SJCRH30 (cell line): ENCODE measurements around the gene RSRC1. TPM values are rescaled to one million over a fixed set of nuclear protein-coding genes. Genes with fewer than 3 reads are reported as not detected.
"Not testable (repeated sequence)": the region's sequence is repeated elsewhere in the genome, so short reads cannot be mapped to it uniquely, and the experiment has no call there.

ENCODE experiments used
- DNase-seq, 2 experiments: peaks; one replicate each; pipeline ENCODE4 v3.0.0-alpha.2; 2015 to 2020
- H3K27ac ChIP-seq: fragments of 250-450 bp; sonication (Bioruptor Pico); 2 replicates; pipeline ENCODE4 v1.5.1; 2020; ENCODE audit warnings: mild to moderate bottlenecking, moderate library complexity
- H3K27me3 ChIP-seq: fragments of 250-450 bp; sonication (Bioruptor Pico); 2 replicates; pipeline ENCODE4 v1.5.1; 2020; ENCODE audit warnings: mild to moderate bottlenecking, moderate library complexity
- H3K36me3 ChIP-seq: fragments of 250-450 bp; sonication (Bioruptor Pico); 2 replicates; pipeline ENCODE4 v1.5.1; 2020; ENCODE audit warnings: mild to moderate bottlenecking, moderate library complexity
- H3K4me1 ChIP-seq: fragments of 250-450 bp; sonication (Bioruptor Pico); 2 replicates; pipeline ENCODE4 v1.5.1; 2020; ENCODE audit warnings: mild to moderate bottlenecking, moderate library complexity
- H3K4me3 ChIP-seq: fragments of 250-450 bp; sonication (Bioruptor Pico); 2 replicates; pipeline ENCODE4 v1.5.1; 2020; ENCODE audit warnings: mild to moderate bottlenecking, moderate library complexity
- H3K9me3 ChIP-seq: fragments of 250-450 bp; sonication (Bioruptor Pico); replicated peaks from 2 replicates; pipeline ENCODE4 v1.5.1; 2020; ENCODE audit warnings: mild to moderate bottlenecking, moderate library complexity
- total RNA-seq: library from RNA; depleted of rRNA; stranded (reverse); fragments of >200 nt; shearing (Covaris generic); gene quantifications from 2 replicates; pipeline ENCODE4 v1.2.3, GENCODE V29; 2014

Gene RSRC1
- total RNA-seq, 1 experiment from 2014 or later, result 57.2 TPM

DNA sequence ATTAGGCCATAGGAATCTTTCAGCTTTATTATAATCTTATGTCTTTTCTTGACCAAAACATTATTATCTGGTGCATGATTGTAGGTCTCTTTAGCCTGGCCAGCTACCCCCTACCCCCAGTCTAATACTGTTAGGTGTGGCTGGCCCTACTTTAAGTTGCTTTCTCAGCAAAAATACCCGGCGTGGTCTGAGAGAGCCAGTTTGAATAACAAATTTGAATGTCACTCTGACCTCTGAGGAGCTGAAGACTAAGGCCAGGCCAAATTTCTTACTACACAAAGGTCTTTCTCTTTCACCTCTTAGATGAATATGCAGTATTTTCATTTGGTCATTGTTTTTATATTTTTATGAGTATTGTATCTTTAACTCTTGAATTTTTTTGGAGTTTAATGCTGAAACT, 272.6 kb downstream of the RSRC1 start:
- DNase-seq, result no peak
- no peak overlapping the region for H3K27ac ChIP-seq

DNA sequence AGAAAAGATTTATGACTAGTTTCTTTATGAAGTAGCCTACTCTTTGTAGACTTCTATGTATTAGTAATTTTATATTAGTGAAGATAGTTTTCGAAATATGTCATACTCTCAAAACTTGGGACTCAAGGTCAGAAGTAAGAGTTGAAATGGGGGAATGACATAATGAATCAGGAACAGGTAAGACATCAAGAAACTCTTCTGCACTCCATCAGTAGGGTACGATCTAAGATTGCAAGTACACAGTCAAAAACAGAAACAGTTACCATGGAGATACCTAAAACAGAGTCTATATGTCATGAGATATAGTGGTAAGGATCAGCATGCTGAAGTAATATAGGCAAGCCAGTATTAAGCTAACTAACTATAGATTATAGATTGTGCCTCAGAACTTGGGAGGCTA, 274.1 kb downstream of the RSRC1 start:
- Histone ChIP-seq H3K27me3 (no peaks in the 10 kb centered on the region), H3K4me1 (no peaks in the 10 kb centered on the region), H3K9me3 (no peaks in the 10 kb centered on the region), H3K36me3 (no peaks in the 10 kb centered on the region), H3K4me3 (no peak overlapping the region), H3K27ac (no peak overlapping the region)
- no peak for DNase-seq

More for the DNA sequence above, 272.6 kb downstream of the RSRC1 start:
- H3K4me1 ChIP-seq, result peaks cover 3% of the 10 kb centered on the region; the same call in 1 of the 2 replicates
- H3K36me3 ChIP-seq, result no peaks in the 10 kb centered on the region
- no peaks in the 10 kb centered on the region for H3K9me3 ChIP-seq
- H3K27me3 ChIP-seq, result no peaks in the 10 kb centered on the region
- no peak overlapping the region for H3K4me3 ChIP-seq

DNA sequence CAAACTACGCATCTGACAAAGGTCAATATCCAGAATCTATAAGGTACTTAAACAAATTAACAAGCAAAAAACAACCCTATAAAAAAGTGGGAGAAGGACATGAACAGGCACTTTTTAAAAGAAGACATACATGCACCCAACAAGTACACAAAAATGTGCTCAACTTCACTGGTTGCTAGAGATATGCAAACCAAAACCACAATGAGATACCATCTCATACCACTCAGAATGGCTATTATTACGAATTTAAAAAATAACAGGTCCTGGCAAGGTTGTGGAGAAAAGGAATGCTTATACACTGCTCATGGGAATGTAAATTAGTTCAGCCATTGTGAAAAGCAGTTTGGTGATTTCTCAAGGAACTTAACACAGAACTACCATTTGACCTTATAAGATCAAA, 285.5 kb downstream of the RSRC1 start:
- H3K27me3 ChIP-seq, result no peaks in the 10 kb centered on the region
- no peaks in the 10 kb centered on the region; the same call in 1 of the 2 replicates for H3K36me3 ChIP-seq
- no peak for DNase-seq
- no peaks in the 10 kb centered on the region; the same call in 1 of the 2 replicates for H3K9me3 ChIP-seq
- no peak overlapping the region for H3K4me3 ChIP-seq
- no peak overlapping the region for H3K27ac ChIP-seq
- H3K4me1 ChIP-seq, result no peaks in the 10 kb centered on the region

DNA sequence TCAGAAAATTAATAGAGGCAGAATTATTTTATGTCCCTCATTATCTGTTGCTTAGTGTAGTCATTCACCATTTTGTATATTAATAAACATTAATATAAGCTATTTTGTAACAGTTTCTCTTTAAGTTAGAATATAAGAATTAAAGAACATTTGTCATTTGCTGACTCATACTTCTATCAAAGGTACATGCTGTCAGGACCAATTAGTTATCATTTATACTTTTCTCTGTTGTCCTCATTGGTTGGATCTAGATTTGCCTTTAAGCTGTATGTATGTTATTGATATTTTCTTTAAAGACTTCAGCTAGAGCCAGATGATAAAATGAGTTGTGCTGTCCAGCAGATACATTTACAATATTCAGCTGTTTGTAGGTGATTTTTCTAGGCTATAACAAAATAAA, 292.7 kb downstream of the RSRC1 start:
- H3K9me3 ChIP-seq, result no peaks in the 10 kb centered on the region
- DNase-seq, result no peak
- H3K27me3 ChIP-seq, result no peaks in the 10 kb centered on the region
- H3K4me3 ChIP-seq, result no peak overlapping the region
- no peaks in the 10 kb centered on the region for H3K36me3 ChIP-seq
- H3K27ac ChIP-seq, result no peak overlapping the region
- H3K4me1 ChIP-seq, result no peaks in the 10 kb centered on the region; the same call in 1 of the 2 replicates

DNA sequence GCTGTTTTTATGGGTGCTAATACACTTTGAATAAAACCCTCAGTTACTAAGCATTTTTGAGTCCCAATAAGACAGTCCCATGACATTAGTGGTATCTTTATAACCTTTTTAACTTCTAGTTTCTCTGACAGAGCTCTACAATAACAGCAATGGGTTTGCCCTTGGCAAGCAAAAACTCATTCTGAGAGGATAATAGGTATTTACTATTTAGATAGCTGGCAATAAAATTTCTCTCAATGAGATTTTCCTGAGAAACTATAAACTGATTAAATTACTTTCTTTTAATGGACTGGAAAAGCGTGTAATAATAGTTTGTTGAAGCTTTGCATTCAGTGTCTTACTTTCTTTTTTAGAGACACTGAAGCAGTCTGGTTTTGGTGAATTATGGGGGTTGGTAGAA, 293.1 kb downstream of the RSRC1 start:
- peaks cover 4% of the 10 kb centered on the region for H3K4me1 ChIP-seq
- no peak overlapping the region for H3K4me3 ChIP-seq
- no peak for DNase-seq
- no peaks in the 10 kb centered on the region for H3K9me3 ChIP-seq
- no peaks in the 10 kb centered on the region for H3K27me3 ChIP-seq
- no peak overlapping the region for H3K27ac ChIP-seq
- no peaks in the 10 kb centered on the region for H3K36me3 ChIP-seq

DNA sequence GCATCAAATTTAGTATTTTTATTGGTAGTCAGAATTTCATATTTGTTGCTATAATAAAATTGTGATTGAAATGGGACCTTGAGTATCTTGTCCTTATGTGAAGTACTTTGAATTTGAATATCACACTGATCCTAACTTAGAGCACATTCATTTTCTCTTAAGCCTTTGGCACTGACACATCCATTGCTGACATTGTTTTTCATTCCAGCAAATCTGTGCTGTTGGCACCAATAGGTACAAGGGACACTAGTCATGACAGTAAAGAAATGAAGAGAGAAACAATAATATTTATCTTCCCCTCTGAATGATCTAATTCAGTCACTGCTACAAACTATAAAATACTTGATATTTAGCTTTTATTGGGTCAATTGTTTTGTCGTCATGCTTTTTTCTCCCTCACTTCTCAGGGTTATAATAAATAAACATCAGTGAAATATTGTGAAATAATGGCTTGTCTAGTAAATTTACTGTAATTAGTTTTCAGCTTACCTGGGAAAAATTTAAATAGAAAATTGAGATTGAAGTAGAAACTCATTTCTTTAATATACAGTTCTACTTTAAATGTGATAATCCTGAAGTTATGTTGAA, 294.3 kb downstream of the RSRC1 start:
- Histone ChIP-seq H3K4me3 (no peak overlapping the region), H3K27ac (no peak overlapping the region), H3K36me3 (no peaks in the 10 kb centered on the region), H3K4me1 (peaks cover 7% of the 10 kb centered on the region), H3K9me3 (no peaks in the 10 kb centered on the region), H3K27me3 (no peaks in the 10 kb centered on the region)
- no peak for DNase-seq

DNA sequence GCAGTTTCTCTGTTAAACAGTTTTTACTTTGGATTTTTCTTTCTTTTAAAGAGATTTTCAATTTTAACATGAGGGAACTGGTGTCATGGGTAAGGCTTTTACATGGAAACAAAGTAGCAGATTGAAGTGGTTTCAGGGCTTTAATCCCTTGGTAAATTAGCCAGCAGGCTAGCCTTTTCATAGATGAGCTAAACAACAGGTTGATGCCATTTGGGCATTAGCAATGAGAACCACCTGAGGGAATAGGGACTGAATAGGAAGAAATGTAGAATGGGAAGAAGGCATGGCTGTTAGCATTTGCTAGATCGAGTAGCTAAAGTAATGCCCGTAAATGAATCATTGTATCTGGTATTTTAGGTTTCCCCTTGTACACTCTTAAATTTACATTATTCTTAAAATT, 295.6 kb downstream of the RSRC1 start:
- H3K9me3 ChIP-seq, result no peaks in the 10 kb centered on the region
- DNase-seq, result no peak
- H3K27ac ChIP-seq, result no peak overlapping the region
- no peaks in the 10 kb centered on the region for H3K36me3 ChIP-seq
- no peak overlapping the region for H3K4me3 ChIP-seq
- H3K4me1 ChIP-seq, result peaks cover 7% of the 10 kb centered on the region
- no peaks in the 10 kb centered on the region for H3K27me3 ChIP-seq

DNA sequence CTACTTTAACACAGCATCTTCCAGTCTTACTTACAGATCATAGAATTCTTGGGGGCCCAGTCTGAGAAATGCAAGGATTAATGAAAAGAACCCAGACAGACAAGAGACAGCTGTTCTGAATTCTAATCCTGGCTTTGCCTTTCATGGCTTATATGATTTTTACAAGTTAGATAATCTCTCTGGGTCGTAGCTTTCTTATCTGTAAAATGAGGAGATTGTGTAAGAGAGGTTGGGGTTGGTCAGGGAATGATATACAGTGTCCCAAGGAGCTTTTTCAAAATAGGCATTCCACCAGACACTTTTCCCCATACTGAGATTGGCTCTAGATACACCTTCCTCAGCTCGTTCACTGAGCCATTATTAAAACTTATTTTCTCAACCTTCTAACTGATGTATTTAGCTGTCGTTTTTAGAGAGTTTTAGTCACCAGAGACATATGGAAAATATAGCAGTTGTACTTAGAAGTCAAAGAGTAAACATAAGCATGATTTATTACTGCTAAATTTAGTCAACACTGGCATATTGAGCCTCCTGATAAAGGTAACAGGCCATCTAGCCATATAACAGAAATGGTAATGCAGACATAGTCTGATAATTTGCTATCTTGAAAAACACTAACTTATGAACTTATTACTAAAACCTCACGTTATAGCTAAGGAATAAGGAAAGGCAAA, 298.1 kb downstream of the RSRC1 start:
- DNase-seq, result peak in 1 of 2 experiments; percentile 33
- no peaks in the 10 kb centered on the region for H3K27me3 ChIP-seq
- no peaks in the 10 kb centered on the region for H3K9me3 ChIP-seq

DNA sequence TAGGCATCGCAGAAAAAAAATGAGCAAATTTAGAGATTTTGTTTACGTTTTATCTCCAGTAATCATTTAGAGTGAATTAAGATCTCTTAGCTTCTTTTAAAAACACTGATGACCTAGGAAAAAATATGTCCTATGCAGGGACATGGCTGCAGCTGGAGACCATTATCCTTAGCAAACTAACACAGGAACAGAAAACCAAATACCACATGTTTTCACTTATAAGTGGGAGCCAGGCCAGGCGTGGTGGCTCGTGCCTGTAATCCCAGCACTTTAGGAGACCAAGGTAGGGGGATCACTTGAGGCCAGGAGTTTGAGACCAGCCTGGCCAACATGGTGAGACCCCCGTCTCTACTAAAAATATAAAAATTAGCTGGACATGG, 298.6 kb downstream of the RSRC1 start:
- not testable (repeated sequence) for H3K9me3 ChIP-seq, H3K36me3 ChIP-seq, DNase-seq, H3K27ac ChIP-seq, H3K27me3 ChIP-seq, H3K4me1 ChIP-seq, H3K4me3 ChIP-seq

More for the DNA sequence above, 298.1 kb downstream of the RSRC1 start:
- H3K36me3 ChIP-seq, result no peaks in the 10 kb centered on the region
- H3K27ac ChIP-seq, result no peak overlapping the region
- H3K4me1 ChIP-seq, result peaks cover 7% of the 10 kb centered on the region
- no peak overlapping the region for H3K4me3 ChIP-seq

DNA sequence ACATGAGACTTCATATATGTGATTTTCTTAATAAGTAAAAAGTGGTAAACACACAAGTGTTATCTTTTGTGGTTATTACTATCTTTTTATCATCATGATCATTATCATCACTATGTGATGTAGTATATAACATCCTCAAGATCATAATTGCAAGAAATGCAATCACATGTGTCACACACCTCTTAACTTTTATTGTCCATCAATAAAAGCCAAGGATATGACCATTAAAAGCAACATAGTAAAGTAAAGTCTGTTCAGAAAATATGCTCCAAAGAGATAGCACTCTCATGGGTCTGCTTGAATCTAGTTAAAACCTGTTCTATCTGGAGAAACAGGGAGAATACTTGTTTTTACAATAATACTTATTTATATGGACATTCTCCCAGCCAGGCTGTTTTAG, 308.1 kb downstream of the RSRC1 start:
- Histone ChIP-seq H3K36me3 (no peaks in the 10 kb centered on the region), H3K9me3 (no peaks in the 10 kb centered on the region)

DNA sequence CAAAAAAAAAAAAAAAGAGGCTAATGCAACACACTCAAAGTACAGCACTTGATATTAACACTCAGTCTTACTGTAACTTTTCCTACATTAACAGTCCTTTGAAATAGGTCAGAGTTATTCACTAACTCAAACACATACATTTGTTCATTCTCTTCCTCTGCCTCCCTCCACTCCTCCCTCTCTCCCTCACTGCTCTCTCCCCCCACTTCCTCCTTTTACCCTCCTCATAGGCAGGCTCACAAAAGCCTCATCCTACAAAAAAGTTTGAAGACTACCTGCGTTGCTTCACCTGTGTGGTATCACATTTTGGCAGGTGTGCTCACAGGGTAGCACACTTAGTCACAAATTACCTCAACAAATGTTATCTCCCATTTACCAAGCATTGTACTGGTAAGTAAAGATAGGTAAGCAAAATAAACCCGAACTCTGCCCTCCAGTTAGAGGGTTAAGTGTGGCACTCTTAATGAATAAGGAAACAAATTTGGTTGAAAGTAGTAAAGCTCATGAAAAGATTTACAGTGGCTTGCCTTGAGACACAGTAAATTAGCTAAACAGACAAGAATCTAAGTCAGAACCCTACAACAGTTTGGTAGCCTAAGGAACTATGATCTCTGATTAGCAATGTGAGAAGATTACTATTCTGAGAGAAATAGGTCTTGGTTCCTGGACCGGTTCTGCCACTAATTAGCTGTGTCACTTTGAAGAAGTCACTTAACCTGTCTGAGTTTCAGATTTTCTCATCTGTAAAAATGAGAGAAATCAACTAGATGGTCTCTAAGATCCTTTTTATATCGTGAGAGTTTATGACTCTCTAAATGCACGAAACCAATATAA, 310.1 kb downstream of the RSRC1 start:
- DNase-seq, result no peak
- no peak overlapping the region for H3K27ac ChIP-seq
- H3K27me3 ChIP-seq, result no peaks in the 10 kb centered on the region
- H3K9me3 ChIP-seq, result no peaks in the 10 kb centered on the region
- no peaks in the 10 kb centered on the region for H3K36me3 ChIP-seq
- no peaks in the 10 kb centered on the region for H3K4me1 ChIP-seq
- H3K4me3 ChIP-seq, result no peak overlapping the region

More for the DNA sequence above, 308.1 kb downstream of the RSRC1 start:
- Histone ChIP-seq H3K27me3 (no peaks in the 10 kb centered on the region), H3K4me3 (no peak overlapping the region), H3K4me1 (no peaks in the 10 kb centered on the region), H3K27ac (no peak overlapping the region)
- DNase-seq, result no peak

DNA sequence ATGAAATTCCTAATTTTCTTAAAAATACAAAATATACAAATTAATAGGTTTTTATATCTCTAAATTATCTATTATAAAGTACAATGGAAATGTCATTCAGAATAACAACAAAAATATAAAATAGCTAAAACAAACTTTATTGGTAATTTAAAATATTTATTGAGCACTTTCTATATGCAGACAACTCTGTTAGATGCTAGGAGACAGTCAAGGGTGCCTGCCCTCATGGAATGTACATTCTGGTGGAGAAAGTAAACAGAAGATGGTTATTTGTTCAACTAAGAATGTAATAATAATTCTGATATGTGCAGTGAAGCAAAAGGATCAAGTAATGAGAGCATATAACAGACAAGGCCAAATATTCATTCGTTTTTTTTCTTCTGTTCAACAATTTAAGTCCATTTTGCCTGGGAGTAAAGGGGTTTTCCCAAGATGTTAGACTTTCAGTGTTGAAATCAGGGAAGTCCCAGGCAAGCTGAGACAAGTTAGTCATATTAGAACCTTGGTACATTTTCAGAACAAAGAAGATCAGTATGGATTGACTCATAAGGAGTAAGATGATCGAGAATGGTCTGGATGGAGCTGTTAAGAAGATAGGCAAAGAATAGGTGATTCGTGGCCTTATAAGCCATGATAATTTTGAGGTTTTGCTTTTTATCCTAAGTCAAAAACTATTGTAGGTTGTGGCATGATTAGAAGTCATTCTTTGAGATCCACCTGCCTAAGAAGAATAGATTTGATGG, 310.9 kb downstream of the RSRC1 start:
- no peaks in the 10 kb centered on the region for H3K4me1 ChIP-seq
- no peak for DNase-seq
- no peak overlapping the region for H3K27ac ChIP-seq

DNA sequence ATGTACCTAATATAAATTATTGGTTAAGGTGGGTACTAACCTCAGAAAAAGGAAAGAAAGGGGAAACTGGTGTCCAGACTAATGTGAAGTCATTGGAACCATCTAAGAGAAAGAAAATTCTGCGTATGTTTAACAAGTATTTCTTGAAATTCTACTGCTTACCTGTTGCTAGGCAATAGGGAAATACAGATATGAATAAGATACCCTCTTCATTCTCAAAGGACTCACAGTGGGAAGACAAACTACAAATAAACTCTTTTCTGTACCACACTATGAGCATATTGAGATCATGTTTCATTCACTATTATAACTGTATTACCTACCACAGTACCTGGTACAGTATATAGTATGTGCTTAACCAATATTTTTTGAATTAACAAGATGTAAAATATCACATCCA, 320.6 kb downstream of the RSRC1 start:
- Histone ChIP-seq H3K27ac (no peak overlapping the region), H3K36me3 (no peaks in the 10 kb centered on the region)
- no peak for DNase-seq

More for the DNA sequence above, 310.9 kb downstream of the RSRC1 start:
- Histone ChIP-seq H3K36me3 (no peaks in the 10 kb centered on the region), H3K4me3 (no peak overlapping the region), H3K9me3 (no peaks in the 10 kb centered on the region), H3K27me3 (no peaks in the 10 kb centered on the region)

DNA sequence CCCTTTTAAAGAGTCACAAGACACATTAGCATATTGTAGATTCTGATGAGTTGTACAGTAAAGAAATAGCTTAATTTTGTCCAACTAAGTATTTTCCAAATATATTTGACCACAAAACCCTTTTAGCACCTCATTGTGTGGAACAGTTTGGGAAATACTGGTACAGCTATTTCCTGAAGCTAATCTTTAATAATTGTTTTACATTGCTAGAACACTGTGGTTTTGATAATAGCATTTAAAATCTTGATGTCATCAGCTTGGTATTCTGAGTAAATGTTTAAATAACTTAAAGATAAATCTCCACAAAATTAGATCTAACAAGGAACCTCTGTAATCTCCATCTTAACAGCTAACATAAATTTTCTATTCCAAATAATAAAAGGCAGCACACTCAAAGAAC, 321.1 kb downstream of the RSRC1 start:
- peaks cover 7% of the 10 kb centered on the region; the same call in 1 of the 2 replicates for H3K4me1 ChIP-seq
- H3K4me3 ChIP-seq, result no peak overlapping the region
- no peaks in the 10 kb centered on the region for H3K9me3 ChIP-seq
- H3K36me3 ChIP-seq, result no peaks in the 10 kb centered on the region
- no peaks in the 10 kb centered on the region for H3K27me3 ChIP-seq
- no peak for DNase-seq
- no peak overlapping the region for H3K27ac ChIP-seq

More for the DNA sequence above, 320.6 kb downstream of the RSRC1 start:
- Histone ChIP-seq H3K9me3 (no peaks in the 10 kb centered on the region), H3K4me3 (no peak overlapping the region), H3K27me3 (no peaks in the 10 kb centered on the region), H3K4me1 (peaks cover 7% of the 10 kb centered on the region; the same call in 1 of the 2 replicates)
